ENCODE results near the gene CD24. TPM values are rescaled to one million over a fixed set of nuclear protein-coding genes. Genes with fewer than 3 reads are reported as not detected.

Gene CD24
- total and polyA plus RNA-seq, 2 of the 8 experiments (the other 6 are each of a cell fraction or from before 2014, with no cell fraction given): 2,134 to 2,327 TPM

DNA sequence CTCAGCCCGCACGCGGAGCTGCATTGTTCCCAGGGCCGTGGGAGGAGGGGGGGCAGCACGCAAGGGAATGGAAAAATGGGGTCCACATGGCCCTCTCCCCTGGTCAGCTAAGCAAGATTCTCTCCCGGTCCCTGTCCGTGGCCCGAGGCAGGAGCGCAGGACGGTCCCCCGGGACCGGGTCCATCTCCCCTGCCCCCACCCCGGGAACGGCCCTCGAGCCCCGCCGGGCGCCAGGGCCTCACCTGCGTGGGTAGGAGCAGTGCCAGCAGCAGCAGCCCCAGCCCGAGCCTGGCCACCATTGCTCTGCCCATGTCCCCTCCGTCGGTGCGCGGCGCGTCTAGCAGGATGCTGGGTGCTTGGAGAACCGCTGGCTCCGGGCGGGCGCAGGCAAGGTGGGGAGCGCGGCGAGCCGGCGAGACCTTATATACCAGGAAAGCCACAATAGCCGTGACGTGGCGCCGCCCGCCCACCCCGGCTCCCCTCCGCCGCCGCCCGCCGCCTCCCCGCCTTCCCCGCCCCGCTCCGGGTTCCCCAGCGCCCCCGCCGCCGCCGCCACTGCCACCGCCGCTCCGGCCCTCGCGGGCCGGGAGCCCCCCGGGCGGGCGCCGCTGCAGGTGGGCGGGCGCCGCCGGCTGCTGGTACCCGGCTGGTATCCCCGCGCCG lies at the start of gene CD24 (continued):
- no peak for TF ChIP-seq CTCF (IDR thresholded peaks at IDR 0.05; ENCODE audit: control extremely low read depth in 1 of 3, insufficient read depth in 1 of 3, low read depth in 1 of 3, low read length in 3 of 3)
- no peak for TF ChIP-seq MAFK (IDR thresholded peaks at IDR 0.05; ENCODE audit: low read depth, low read length)
- 0 out of 4 replicates have a peak, but pooled peaks of 1 of the 2 experiments have one; percentile 34 for TF ChIP-seq SIN3A (conservative IDR thresholded peaks at IDR 0.05 in 1 of 2, IDR thresholded peaks at IDR 0.05 in 1 of 2; ENCODE audit: low read depth in 1 of 2, low read length in 2 of 2)
- no peak for TF ChIP-seq ATF3 (IDR thresholded peaks at IDR 0.05; ENCODE audit: insufficient read depth, low read depth, low read length)
- peak; percentile 92 for TF ChIP-seq GTF2F1 (IDR thresholded peaks at IDR 0.05; ENCODE audit: borderline replicate concordance, low read depth, low read length)
- TF ChIP-seq SP1 (IDR thresholded peaks at IDR 0.05; ENCODE audit: low read depth, low read length): no peak
- TF ChIP-seq KDM1A (IDR thresholded peaks at IDR 0.05; ENCODE audit: borderline replicate concordance, low read length): no peak
- peak; percentile 95 for TF ChIP-seq TBP (IDR thresholded peaks at IDR 0.05; ENCODE audit: low read depth, low read length)
- TF ChIP-seq PHF8 (conservative IDR thresholded peaks at IDR 0.05; ENCODE audit: low read depth, low read length): no peak; the same call in 1 of the 2 replicates
- no peak for TF ChIP-seq GABPA (IDR thresholded peaks at IDR 0.05; ENCODE audit: borderline replicate concordance, insufficient read depth, low read length)
- TF ChIP-seq NRF1 (IDR thresholded peaks at IDR 0.05; ENCODE audit: low read depth, low read length): no peak
- TF ChIP-seq CREB1 (IDR thresholded peaks at IDR 0.05): peak; percentile 69; the same call in 1 of the 2 replicates
- TF ChIP-seq SUZ12 (IDR thresholded peaks at IDR 0.05; ENCODE audit: low read length): no peak
- TF ChIP-seq YY1 (IDR thresholded peaks at IDR 0.05; ENCODE audit: low read depth, low read length): no peak; the same call in 1 of the 2 replicates
- no peak for TF ChIP-seq SRF (IDR thresholded peaks at IDR 0.05; ENCODE audit: low read depth, low read length)
- TF ChIP-seq MAX (IDR thresholded peaks at IDR 0.05): no peak
- TF ChIP-seq KDM5A (IDR thresholded peaks at IDR 0.05; ENCODE audit: low read length): no peak
- no peak for TF ChIP-seq SP2 (IDR thresholded peaks at IDR 0.05; ENCODE audit: low read length)
- TF ChIP-seq EP300 (IDR thresholded peaks at IDR 0.05; ENCODE audit: borderline replicate concordance in 1 of 2, low read depth in 2 of 2, low read length in 2 of 2): no peak
- TF ChIP-seq RFX5 (IDR thresholded peaks at IDR 0.05; ENCODE audit: borderline replicate concordance, low read depth, low read length): no peak
- TF ChIP-seq SAP30 (IDR thresholded peaks at IDR 0.05; ENCODE audit: insufficient read depth, insufficient replicate concordance, low read length): no peak

Data from H1 (cell line).